NCI-H1092 (cell line): Measurements from ENCODE around the gene SCYGR7.

Experiments
- DNase-seq: peaks from one replicate; lab custom pipeline; 2025; lab: John Stamatoyannopoulos, UW

Gene SCYGR7

DNA sequence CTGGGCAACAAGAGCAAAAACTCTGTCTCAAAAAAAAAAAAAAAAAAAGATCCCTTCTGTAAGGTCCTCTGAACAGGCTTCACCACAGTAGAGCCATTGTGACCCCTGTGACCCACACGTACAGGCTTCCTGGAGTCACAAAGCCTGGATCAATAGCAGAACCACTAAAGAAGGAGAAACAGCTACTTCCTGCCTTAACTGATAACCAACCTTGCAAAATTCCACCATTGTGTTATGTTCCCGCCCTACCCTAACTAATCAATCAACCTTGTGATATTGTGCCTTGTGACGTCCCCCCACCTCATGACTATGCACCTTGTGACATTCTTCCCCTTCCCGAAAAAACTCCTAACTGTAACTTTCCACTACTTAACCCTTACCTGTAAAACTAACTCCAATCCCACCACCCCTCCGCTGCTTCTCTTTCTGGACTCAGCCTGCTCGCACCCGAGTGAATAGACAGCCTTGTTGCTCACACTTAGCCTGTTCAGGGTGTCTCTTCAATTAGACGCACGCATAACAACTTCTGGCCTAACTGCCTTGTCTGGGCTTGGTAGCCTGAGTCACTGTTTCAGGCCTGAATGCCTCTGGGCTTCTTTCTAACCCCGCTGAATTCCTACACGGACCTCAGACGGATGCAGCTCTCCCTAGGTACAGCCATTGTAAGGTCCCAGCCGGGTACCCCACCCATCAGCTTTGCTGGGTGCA lies 31.4 kb downstream of the SCYGR7 start:
- DNase-seq, result no peak

DNA sequence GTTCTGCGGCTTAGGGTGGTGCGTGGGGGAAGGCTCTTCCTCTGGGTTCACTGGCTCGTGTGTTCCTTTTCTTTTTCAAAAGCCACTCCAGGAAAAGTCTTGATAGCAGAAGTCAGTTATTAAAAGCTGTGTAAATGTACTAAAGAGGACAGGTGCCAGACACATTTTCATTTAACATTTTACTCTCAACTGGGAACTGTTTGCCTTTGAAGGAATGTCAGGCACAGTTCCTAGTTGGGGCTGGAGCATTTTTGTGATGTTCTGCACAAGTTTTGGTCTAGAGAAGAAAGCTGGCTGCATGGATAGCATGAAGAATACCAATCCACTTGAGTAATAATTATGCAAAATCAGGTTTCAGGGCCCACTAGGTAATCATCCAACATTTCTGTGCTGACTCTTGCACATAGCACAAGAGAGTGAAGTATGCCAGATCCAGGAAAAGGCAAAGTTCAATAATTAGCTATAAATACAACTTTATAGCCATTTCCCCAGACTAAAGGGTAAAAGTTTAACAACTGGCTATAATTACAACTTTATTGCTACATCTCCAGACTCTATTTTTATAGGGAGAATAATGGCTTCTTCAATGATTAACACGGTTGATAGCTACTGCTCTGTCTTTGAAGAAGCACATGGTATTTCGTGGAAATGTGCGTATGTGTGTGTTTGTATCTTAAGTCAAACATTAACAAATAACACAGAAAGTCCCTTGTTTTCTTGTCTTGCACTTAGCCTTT lies 33.8 kb downstream of the SCYGR7 start:
- DNase-seq, result no peak

DNA sequence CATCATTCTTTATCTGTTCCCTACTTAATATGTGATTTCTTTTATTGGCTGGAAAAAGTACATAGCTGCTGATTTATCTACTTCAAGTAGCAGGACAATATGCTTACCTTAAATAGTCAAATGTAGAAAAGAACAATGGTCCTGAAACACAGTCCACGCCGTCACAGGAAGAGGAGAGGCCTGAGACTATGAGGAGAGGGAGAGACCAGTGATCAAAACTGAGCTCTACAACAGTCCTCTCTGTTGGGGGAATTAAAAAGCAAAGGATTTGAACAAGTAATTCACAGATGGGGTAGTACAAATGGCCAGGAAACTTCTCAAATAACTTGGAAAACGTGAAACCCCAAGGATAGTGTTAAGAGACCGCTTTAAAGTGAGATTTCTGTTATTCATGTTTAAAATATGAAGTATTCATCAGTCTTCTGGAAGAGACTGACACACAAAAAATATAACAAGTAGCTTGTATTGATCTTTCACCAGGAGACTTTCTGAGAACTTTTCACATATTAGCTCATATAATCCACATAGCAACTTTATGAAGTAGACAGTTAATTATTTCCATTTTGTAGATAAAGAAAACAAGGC lies 37.7 kb downstream of the SCYGR7 start:
- DNase-seq, result no peak

- DNase-seq, result peak; percentile 54
Observed at GRCh38 chr2:227766373-227766883, 38.3 kb downstream of the SCYGR7 start.

DNA sequence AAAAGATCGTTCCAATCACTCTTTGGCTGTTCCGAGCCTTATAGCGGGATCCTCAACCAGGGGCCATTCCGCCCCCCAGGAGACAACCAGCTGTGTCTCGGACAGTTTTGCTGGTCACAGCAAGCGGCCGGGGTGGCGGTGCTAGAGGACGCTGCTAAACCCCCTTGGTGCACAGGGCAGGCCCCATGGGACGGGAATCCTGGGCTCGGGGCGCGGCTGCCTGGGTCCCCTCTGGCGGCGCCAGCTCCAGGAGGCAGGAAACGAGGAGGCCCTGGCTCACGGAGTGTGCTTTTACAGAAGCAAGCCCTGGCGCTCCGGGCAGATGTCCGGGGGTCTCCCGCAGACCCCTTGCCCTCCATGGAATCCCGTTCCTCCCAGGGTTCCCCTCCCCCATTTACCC lies 39.7 kb downstream of the SCYGR7 start:
- no peak for DNase-seq

- no peak for DNase-seq
Observed at GRCh38 chr2:227772197-227772661, 44.1 kb downstream of the SCYGR7 start.

DNA sequence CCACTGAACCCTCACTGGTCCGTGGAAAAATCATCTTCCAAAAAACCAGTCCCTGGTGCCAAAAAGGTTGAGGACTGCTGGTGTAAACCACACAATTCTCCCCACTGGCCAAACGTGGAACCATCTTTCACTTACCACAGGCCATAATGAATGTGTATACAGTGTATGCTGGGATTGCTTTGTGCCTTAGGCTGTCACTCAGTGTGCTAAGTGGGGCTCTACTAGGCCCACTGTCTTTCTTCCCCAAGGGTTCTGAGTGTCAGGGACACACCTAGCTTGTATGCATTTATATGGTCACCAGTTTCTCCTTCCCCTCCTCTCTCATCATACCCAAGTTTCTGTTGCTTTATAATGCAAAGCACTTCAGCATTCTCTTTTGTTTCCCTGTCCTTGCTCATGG lies 44.8 kb downstream of the SCYGR7 start:
- no peak for DNase-seq

DNA sequence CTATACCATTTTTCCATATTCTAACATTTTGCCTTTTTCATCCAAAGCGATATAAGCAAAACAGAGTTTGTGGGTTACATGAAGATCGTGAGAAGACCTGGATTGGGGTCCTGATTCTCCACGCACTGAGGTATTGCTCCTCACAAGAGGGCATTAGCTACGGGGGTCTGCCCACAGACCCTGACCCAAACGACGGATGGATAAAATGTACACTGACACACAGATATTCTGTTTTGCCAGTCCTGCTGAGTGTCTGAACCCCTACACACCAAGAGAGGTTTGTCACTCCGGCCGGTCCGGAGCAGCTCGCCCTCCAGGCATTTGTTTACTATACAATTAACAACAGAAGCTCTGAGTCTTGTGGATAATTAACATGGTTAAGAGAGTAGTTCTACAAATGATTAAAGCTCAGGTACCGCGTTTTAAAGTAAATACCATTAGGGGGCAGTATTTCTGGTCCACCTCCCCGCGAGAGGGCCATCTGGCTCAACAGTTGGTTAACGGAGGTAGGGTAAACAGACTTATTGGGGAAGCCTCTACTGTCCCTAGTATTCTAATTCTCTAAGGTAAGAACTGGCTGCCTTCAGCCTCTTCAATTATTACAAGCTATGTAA lies 46.0 kb downstream of the SCYGR7 start:
- no peak for DNase-seq

DNA sequence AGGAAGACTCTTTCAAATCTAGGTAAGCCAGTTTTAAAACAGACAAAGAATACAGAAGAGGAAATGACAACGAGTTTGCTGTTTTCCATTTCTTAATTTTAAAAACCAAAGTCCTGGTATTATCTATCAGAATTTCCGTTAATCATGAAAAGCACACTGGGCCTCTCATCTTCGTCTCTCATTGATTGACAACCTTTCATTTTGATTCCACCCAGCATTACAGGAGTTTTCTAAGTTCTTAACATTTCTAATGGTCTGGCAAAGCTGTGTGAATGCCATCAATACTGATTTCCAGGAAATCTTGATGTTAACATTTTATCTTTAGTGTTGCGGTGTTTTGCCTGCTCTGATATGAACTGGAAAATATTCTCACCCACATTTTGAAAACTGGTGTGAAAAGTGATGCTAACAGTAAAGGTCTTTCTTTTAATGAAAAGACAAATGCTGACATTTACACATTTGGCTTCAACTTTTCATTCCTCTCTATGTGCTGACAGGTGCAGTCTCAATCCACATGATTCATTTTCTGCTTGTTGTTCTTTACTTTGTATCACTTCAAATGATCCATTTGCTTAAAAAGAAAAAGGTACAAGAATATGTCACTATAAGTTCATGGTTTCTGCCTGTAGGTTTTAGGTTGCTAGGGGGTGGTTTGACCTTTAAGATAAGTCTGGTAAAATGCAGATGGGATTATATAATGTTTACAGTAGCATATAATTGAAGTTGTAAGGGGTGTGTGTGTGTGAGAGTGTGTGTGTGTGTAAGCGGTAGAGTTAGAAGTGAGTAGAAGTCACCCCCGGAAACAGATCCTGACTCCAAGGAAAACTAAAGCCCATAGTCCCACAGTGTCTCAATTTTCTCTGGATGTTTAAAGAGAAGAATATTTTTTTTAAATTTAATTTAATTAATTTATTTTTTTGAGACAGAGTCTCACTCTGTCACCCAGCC lies 47.0 kb downstream of the SCYGR7 start:
- DNase-seq, result no peak
